SK-N-SH (cell line): ENCODE measurements around the gene PLEKHG5. TPM values are rescaled to one million over a fixed set of nuclear protein-coding genes. Genes with fewer than 3 reads are reported as not detected.

ENCODE experiments used
- CTCF ChIA-PET: fragments of 300-600, 350-600 bp; formaldehyde crosslinking; extraction: SDS; loops from one replicate; lab custom pipeline; 2021; lab: Yijun Ruan, JAX
- POLR2A ChIA-PET: fragments of 350-600 bp; sonication (Branson Sonifier 250); formaldehyde crosslinking; extraction: SDS; loops from one replicate; lab custom pipeline; 2020; ENCODE audit warnings: antibody characterized with exemption, inconsistent platforms; lab: Yijun Ruan, JAX
- DNase-seq: peaks from one replicate; pipeline ENCODE4 v3.0.0; 2012
- H2AFZ ChIP-seq: fragments of 200-600 bp; sonication (generic); 2 replicates; pipeline ENCODE4 v1.8.1; 2016; ENCODE audit warnings: antibody characterized with exemption, mild to moderate bottlenecking, low read depth
- H3F3A ChIP-seq: fragments of 200-600 bp; sonication (generic); replicated peaks from 2 replicates; pipeline ENCODE3; 2016; ENCODE audit warnings: antibody characterized with exemption, mild to moderate bottlenecking; ENCODE audit not compliant: insufficient read depth
- H3K27ac ChIP-seq, 2 experiments: fragments of 200-500 bp in 1 of 2; fragments of 200-600 bp in 1 of 2; sonication (Bioruptor generic) in 1 of 2; sonication (generic), shearing (Covaris generic) in 1 of 2; 2 replicates each; pipeline versions ENCODE4 v1.5.1 to v1.6.1; 2014 to 2016; ENCODE audit warnings: low read depth in 2 of 2, inconsistent platforms in 1 of 2, low read length in 1 of 2, mild to moderate bottlenecking in 1 of 2, mixed read lengths in 1 of 2
- H3K27me3 ChIP-seq: fragments of 200-600 bp; sonication (generic), shearing (Covaris generic); 2 replicates; pipeline ENCODE4 v1.6.1; 2016; ENCODE audit warnings: mixed run types; ENCODE audit not compliant: insufficient read depth
- H3K36me3 ChIP-seq, 2 experiments: fragments of 200-500 bp in 1 of 2; fragments of 200-600 bp in 1 of 2; sonication (Bioruptor generic) in 1 of 2; sonication (generic) in 1 of 2; replicated peaks in 1 of 2; 2 replicates each; pipeline versions ENCODE3 to v1.5.1; 2014 to 2016; ENCODE audit warnings: low read length in 1 of 2, mild to moderate bottlenecking in 1 of 2; ENCODE audit not compliant: insufficient read depth in 2 of 2, control insufficient read depth in 1 of 2
- H3K4me1 ChIP-seq, 2 experiments: fragments of 200-500 bp in 1 of 2; fragments of 200-600 bp in 1 of 2; sonication (Bioruptor generic) in 1 of 2; sonication (generic), shearing (Covaris generic) in 1 of 2; 2 replicates each; pipeline versions ENCODE4 v1.5.1 to v1.6.1; 2014 to 2016; ENCODE audit warnings: low read depth in 1 of 2, low read length in 1 of 2, mixed run types in 1 of 2; ENCODE audit not compliant: insufficient read depth in 2 of 2, control insufficient read depth in 1 of 2
- H3K4me2 ChIP-seq: fragments of 200-600 bp; sonication (generic), shearing (Covaris generic); 2 replicates; pipeline ENCODE4 v1.6.1; 2017; ENCODE audit warnings: mixed run types
- H3K4me3 ChIP-seq, 2 experiments: fragments of 200-500 bp in 1 of 2; fragments of 200-600 bp in 1 of 2; sonication (Bioruptor generic) in 1 of 2; sonication (generic), shearing (Covaris generic) in 1 of 2; 2 replicates each; pipeline versions ENCODE4 v1.5.1 to v1.8.1; 2014 to 2016; ENCODE audit warnings: low read depth in 2 of 2, inconsistent platforms in 1 of 2, low read length in 1 of 2, mild to moderate bottlenecking in 1 of 2, mixed read lengths in 1 of 2, moderate library complexity in 1 of 2
- H3K79me2 ChIP-seq: fragments of 200-600 bp; sonication (generic); 2 replicates; pipeline ENCODE4 v1.8.1; 2017; ENCODE audit warnings: mild to moderate bottlenecking; ENCODE audit not compliant: insufficient read depth
- H3K9ac ChIP-seq: fragments of 200-600 bp; sonication (generic); 2 replicates; pipeline ENCODE4 v1.6.1; 2017; ENCODE audit warnings: mixed run types
- H3K9me2 ChIP-seq: fragments of 200-600 bp; sonication (generic); 2 replicates; pipeline ENCODE4 v1.6.1; 2017; ENCODE audit warnings: mixed run types
- H3K9me3 ChIP-seq: fragments of 200-600 bp; sonication (generic); 2 replicates; pipeline ENCODE4 v1.6.1; 2017; ENCODE audit warnings: mixed run types, mild to moderate bottlenecking, moderate library complexity
- H4K20me1 ChIP-seq: fragments of 200-600 bp; sonication (generic); 2 replicates; pipeline ENCODE4 v1.6.1; 2017; ENCODE audit warnings: mild to moderate bottlenecking, mixed run types; ENCODE audit not compliant: insufficient read depth
- CHD2 ChIP-seq: fragments of 150-350 bp; IDR thresholded peaks from 2 replicates; pipeline ENCODE4 v1.6.1; 2018; ENCODE audit warnings: low read length; ENCODE audit not compliant: partially characterized antibody
- CTCF ChIP-seq: fragments of 200-600 bp; sonication (generic); IDR thresholded peaks from 2 replicates; pipeline ENCODE4 v1.6.1; 2017; ENCODE audit warnings: antibody characterized with exemption, mild to moderate bottlenecking, moderate library complexity
- ELF1 ChIP-seq: IDR thresholded peaks from 2 replicates; pipeline ENCODE4 v1.4.0; 2012
- EP300 ChIP-seq, 2 experiments: IDR thresholded peaks; 2 replicates each; pipeline versions ENCODE4 v1.4.0 to v1.6.1; 2012; ENCODE audit warnings: borderline replicate concordance in 1 of 2, low read depth in 1 of 2, low read length in 1 of 2
- FOXM1 ChIP-seq: IDR thresholded peaks from 2 replicates; pipeline ENCODE4 v1.4.0; 2012; ENCODE audit warnings: low read depth, mild to moderate bottlenecking
- GATA2 ChIP-seq: sonication (generic); formaldehyde crosslinking; IDR thresholded peaks from 2 replicates; pipeline ENCODE4 v1.5.0; 2020; ENCODE audit warnings: mild to moderate bottlenecking, missing genetic modification reagents
- IRF3 ChIP-seq: fragments of 150-350 bp; IDR thresholded peaks from 2 replicates; pipeline ENCODE4 v1.6.1; 2016; ENCODE audit warnings: mild to moderate bottlenecking, low read depth, low read length
- NFIC ChIP-seq: IDR thresholded peaks from 2 replicates; pipeline ENCODE4 v1.4.0; 2012; ENCODE audit warnings: borderline replicate concordance
- POLR2AphosphoS5 ChIP-seq: IDR thresholded peaks from 2 replicates; pipeline ENCODE4 v1.6.1; 2012; ENCODE audit warnings: low read depth, low read length
- RAD21 ChIP-seq: IDR thresholded peaks from 2 replicates; pipeline ENCODE4 v1.6.1; 2012; ENCODE audit warnings: mild to moderate bottlenecking, low read length
- RCOR1 ChIP-seq: fragments of 150-350 bp; IDR thresholded peaks from 2 replicates; pipeline ENCODE4 v1.6.1; 2017; ENCODE audit warnings: antibody characterized with exemption, low read length
- RFX5 ChIP-seq: IDR thresholded peaks from 2 replicates; pipeline ENCODE4 v1.6.1; 2012; ENCODE audit warnings: mild to moderate bottlenecking, improper control_type of control experiment, low read length
- RXRA ChIP-seq: IDR thresholded peaks from 2 replicates; pipeline ENCODE4 v1.4.0; 2012; ENCODE audit warnings: low read depth, mild to moderate bottlenecking, borderline replicate concordance
- SMC3 ChIP-seq: IDR thresholded peaks from 2 replicates; pipeline ENCODE4 v1.6.1; 2012; ENCODE audit warnings: low read depth, low read length, improper control_type of control experiment
- TEAD4 ChIP-seq: IDR thresholded peaks from 2 replicates; pipeline ENCODE4 v1.4.0; 2012; ENCODE audit warnings: mild to moderate bottlenecking, borderline replicate concordance; ENCODE audit not compliant: insufficient read depth
- USF2 ChIP-seq: fragments of 150-350 bp; IDR thresholded peaks from 2 replicates; pipeline ENCODE4 v1.6.1; 2017; ENCODE audit warnings: antibody characterized with exemption, low read length, low read depth, borderline replicate concordance
- ZBTB33 ChIP-seq: IDR thresholded peaks from 2 replicates; pipeline ENCODE4 v1.4.0; 2012; ENCODE audit warnings: low read depth, borderline replicate concordance
- WGBS: methylation state at CpG from one replicate; pipeline ENCODE4 v1.1.6; 2017; ENCODE audit warnings: low lambda C conversion rate; 5-methylcytosine and 5-hydroxymethylcytosine counted together
- polyA plus RNA-seq, 3 experiments: library from polyadenylated mRNA; depleted of rRNA; stranded (reverse); fragments of >200 nt; gene quantifications; 2 replicates each; pipeline ENCODE4 v1.2.3, GENCODE V29; 2012

PLEKHG5 gene
- polyA plus RNA-seq, 1 of the 3 experiments (the other 2 are of a cell fraction), result 14.9 TPM

- Histone ChIP-seq H4K20me1 (no peaks in the 10 kb centered on the region), H3K4me3 (peak overlapping the region; percentile 75 to 76), H3K4me2 (peak overlapping the region; percentile 100), H3K9me3 (no peaks in the 10 kb centered on the region), H3K9ac (peak overlapping the region; percentile 83), H3K4me1 (peaks cover 0 to 53% of the 10 kb centered on the region in 2 experiments; a peak in 1 of 4 replicates), H3K27ac (peak overlapping the region; percentile 74 to 79; a peak in 2 of 4 replicates), H3K79me2 (peaks cover 31% of the 10 kb centered on the region; the same call in 1 of the 2 replicates), H3K27me3 (no peaks in the 10 kb centered on the region), H3K9me2 (no peaks in the 10 kb centered on the region), H3F3A (peaks cover 27% of the 10 kb centered on the region), H2AFZ (peak overlapping the region; percentile 81; the same call in 1 of the 2 replicates), H3K36me3 (no peaks in the 10 kb centered on the region)
- ChIA-PET POLR2A (interaction anchor here (1.2 kb wide), 1 partner anchor 9 kb away, joined by 3 read pairs; no protein-coding TSS in a partner anchor), CTCF (interaction anchor here (0.6 to 16.2 kb wide), 25 partner anchors 9 to 183 kb away, joined by 3 to 439 read pairs (median 4); partner anchors contain the start of genes NOL9, TAS1R1 and ZBTB48)
- TF ChIP-seq USF2 (no peak), RAD21 (peak; percentile 60), RCOR1 (0 out of 2 replicates have a peak, but pooled peaks have one; percentile 48), CTCF (peak; percentile 78), RFX5 (no peak), SMC3 (peak; percentile 43; the same call in 1 of the 2 replicates), GATA2 (CRISPR knock-in tag) (no peak), CHD2 (peak; percentile 54)
- peak; percentile 95 for DNase-seq
- WGBS, result 33% methylated on average over 3 of the region's 21 CpGs
Measured at GRCh38 chr1:6489799-6490180, 1.7 kb downstream of the PLEKHG5 start.

- peaks cover 27% of the 10 kb centered on the region for H3F3A ChIP-seq
- no peaks in the 10 kb centered on the region for H3K9me3 ChIP-seq
- H3K79me2 ChIP-seq, result peaks cover 35% of the 10 kb centered on the region; the same call in 1 of the 2 replicates
- no peak overlapping the region for H2AFZ ChIP-seq
- no peak overlapping the region; a peak in 1 of 4 replicates for H3K27ac ChIP-seq
- H3K4me3 ChIP-seq, result peak overlapping the region; percentile 75 to 76; a peak in 2 of 4 replicates
- no peak for DNase-seq
- ChIA-PET CTCF (interaction anchor here (1.0 to 16.2 kb wide), 19 partner anchors 8 to 183 kb away, joined by 3 to 439 read pairs (median 5); partner anchors contain the start of genes NOL9 and TAS1R1), POLR2A (interaction anchor here (1.2 kb wide), 1 partner anchor 10 kb away, joined by 3 read pairs; no protein-coding TSS in a partner anchor)
- no peaks in the 10 kb centered on the region for H4K20me1 ChIP-seq
- no peaks in the 10 kb centered on the region for H3K36me3 ChIP-seq
- peak overlapping the region; percentile 100 for H3K4me2 ChIP-seq
- peaks cover 0 to 52% of the 10 kb centered on the region in 2 experiments; a peak in 1 of 4 replicates for H3K4me1 ChIP-seq
- H3K9ac ChIP-seq, result no peak overlapping the region
- no peaks in the 10 kb centered on the region for H3K9me2 ChIP-seq
- 14% methylated on average over 1 of the region's 9 CpGs for WGBS
- no peaks in the 10 kb centered on the region for H3K27me3 ChIP-seq
- TF ChIP-seq TEAD4 (no peak), RXRA (no peak), CHD2 (no peak), ZBTB33 (no peak), FOXM1 (no peak), EP300 (IDR thresholded peaks at IDR 0.05; ENCODE audit: borderline replicate concordance in 1 of 2, low read depth in 1 of 2, low read length in 1 of 2) (no peak), POLR2AphosphoS5 (no peak), NFIC (no peak), ELF1 (no peak), IRF3 (no peak)
Measured at GRCh38 chr1:6489383-6489765, 2.1 kb downstream of the PLEKHG5 start.
